ENCODE measurements around the gene GLRX.

The GLRX gene

DNA sequence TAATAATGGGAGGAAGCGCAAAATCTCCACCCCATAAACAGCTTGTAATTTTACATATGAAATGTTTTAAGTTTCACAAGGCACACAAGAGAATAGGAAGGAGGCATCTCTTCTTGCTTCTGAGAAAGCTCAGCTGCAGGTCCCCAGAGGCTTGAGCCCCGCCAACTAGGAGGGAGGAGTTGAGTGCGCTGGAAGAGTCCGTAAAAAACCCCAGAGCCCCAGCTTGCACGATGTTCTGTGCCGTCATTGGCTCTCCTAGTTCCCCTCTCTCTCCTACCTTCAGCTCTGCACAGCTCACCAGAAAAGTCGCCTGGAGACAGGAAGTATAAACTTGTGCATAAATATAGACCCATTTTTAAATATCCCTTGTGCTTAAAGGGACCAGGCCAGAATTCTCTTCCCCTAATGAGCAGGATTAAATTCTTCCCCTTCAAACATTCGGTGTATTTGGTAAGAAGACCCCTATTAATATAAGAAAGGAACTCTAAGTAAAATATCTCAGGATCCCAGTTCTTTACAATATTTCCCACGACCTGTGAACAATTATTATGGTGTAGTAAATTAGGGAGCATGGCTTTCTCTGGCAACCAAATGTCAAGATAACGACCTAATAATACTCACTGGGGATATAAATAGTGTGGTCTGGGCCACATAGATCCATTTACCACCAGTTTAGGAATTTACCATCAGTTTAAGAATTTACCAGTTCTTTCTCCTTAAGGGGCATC, 13.7 kb downstream of the GLRX start:
- no peak overlapping the region for H3K4me3 ChIP-seq (ENCODE audit: low read depth, low read length)
- in situ Hi-C loops (cut with HindIII; ENCODE audit: low sequenced_read_pairs) = no loop called here
- DNase-seq (ENCODE audit: low read depth, low spot score) = peak; percentile 29
- TF ChIP-seq, protein P1, sequence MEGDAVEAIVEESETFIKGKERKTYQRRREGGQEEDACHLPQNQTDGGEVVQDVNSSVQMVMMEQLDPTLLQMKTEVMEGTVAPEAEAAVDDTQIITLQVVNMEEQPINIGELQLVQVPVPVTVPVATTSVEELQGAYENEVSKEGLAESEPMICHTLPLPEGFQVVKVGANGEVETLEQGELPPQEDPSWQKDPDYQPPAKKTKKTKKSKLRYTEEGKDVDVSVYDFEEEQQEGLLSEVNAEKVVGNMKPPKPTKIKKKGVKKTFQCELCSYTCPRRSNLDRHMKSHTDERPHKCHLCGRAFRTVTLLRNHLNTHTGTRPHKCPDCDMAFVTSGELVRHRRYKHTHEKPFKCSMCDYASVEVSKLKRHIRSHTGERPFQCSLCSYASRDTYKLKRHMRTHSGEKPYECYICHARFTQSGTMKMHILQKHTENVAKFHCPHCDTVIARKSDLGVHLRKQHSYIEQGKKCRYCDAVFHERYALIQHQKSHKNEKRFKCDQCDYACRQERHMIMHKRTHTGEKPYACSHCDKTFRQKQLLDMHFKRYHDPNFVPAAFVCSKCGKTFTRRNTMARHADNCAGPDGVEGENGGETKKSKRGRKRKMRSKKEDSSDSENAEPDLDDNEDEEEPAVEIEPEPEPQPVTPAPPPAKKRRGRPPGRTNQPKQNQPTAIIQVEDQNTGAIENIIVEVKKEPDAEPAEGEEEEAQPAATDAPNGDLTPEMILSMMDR (IDR thresholded peaks at IDR 0.05; ENCODE audit: low read depth, low read length) = no peak

DNA sequence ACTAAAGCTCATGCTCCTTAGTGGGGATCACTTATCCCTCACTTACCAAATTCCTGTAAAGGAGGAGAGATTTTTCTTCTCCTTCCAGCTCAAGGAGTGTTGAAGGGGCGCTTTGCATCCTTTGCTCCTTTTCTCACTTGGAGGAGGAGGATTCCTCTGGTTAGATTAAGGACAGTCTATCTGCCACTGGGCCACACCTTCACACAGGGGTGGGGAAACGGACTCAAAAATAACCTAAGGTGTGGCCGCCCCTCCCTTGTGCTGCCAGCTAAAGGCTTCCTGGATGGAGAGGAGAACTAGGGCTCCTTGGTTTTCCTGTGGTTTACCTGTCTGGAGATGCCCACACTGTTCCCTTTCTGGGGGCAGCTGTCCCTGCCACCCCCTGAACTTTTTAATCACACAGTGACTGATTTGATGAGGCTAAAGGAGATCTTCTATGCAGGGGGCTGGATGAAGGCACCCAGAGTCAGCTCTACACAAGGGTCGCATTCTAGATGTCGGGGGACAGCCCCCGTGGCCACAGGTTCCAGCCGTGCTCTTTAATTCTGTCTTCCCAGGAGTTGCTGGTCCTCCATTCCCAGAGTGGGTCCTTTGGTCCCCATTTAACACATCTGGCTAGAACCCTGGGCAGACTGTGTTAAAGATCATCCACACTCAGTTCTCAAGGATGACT, 14.4 kb downstream of the GLRX start:
- in situ Hi-C loops (cut with HindIII; ENCODE audit: low sequenced_read_pairs) = no loop called here
- H3K4me3 ChIP-seq (ENCODE audit: low read depth, low read length) = no peak overlapping the region
- TF ChIP-seq, protein P1 (IDR thresholded peaks at IDR 0.05; ENCODE audit: low read depth, low read length) = no peak
- DNase-seq (ENCODE audit: low read depth, low spot score) = no peak

DNA sequence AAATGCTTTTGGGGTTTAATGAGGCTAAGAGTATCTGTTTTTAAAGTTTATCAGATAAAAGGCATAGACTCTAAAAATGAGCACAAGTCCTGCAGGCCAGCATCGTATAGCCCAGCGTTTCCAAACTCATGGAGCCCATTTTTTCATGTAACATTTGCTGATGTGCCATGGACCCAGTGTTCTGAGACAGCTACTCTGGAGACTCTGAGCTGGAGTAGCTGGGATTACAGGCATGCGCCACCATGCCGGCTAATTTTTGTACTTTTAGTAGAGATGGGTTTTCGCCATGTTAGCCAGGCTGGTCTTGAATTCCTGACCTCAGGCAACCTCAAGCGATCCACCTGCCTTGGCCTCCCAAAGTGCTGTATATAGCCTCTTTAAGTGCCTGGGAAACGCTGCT, 15.8 kb downstream of the GLRX start:
- DNase-seq (ENCODE audit: low read depth, low spot score) = no peak
- TF ChIP-seq, protein P1 (IDR thresholded peaks at IDR 0.05; ENCODE audit: low read depth, low read length) = no peak
- no peak overlapping the region for H3K4me3 ChIP-seq (ENCODE audit: low read depth, low read length)
- in situ Hi-C loops (cut with HindIII; ENCODE audit: low sequenced_read_pairs) = no loop called here

DNA sequence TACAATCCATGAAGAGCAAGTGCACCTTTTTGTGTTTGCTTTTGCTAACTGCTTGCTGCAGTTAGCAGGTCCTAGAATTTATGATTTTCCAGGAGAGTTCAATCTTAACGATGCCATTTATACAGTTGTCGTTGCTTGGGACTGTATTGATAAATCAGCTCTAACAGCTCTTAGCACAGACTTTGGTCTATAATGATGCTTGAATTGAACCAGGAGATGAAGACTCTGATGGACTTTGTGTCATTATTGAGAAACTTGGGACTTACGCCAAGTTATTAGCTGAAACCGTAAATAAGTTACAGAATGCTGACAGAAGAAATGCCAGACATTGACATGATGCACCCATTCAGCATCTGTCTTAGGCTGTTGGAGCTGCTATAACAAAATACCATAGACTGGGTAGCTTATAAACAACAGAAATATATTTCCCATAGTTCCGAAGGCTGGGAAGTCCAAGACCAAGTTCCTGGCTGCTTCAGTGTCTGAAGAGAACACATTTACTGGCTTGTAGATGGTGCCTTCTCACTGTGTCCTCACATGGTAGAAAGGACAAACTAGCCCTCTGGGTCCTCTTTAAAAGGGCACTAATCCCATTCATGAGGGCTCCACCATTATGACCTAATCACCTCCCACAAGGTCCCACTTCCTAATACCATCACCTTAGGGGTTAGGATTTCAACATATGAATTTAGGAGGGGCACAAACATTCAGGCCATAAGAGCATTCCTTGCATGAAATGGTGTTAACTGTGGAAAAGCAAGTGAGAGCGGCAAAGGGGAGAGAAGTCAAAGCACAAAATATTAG, 17.6 kb downstream of the GLRX start:
- TF ChIP-seq, protein P1 (IDR thresholded peaks at IDR 0.05; ENCODE audit: low read depth, low read length) = no peak
- no peak for DNase-seq (ENCODE audit: low read depth, low spot score)
- in situ Hi-C loops (cut with HindIII; ENCODE audit: low sequenced_read_pairs) = no loop called here
- no peak overlapping the region for H3K4me3 ChIP-seq (ENCODE audit: low read depth, low read length)

DNA sequence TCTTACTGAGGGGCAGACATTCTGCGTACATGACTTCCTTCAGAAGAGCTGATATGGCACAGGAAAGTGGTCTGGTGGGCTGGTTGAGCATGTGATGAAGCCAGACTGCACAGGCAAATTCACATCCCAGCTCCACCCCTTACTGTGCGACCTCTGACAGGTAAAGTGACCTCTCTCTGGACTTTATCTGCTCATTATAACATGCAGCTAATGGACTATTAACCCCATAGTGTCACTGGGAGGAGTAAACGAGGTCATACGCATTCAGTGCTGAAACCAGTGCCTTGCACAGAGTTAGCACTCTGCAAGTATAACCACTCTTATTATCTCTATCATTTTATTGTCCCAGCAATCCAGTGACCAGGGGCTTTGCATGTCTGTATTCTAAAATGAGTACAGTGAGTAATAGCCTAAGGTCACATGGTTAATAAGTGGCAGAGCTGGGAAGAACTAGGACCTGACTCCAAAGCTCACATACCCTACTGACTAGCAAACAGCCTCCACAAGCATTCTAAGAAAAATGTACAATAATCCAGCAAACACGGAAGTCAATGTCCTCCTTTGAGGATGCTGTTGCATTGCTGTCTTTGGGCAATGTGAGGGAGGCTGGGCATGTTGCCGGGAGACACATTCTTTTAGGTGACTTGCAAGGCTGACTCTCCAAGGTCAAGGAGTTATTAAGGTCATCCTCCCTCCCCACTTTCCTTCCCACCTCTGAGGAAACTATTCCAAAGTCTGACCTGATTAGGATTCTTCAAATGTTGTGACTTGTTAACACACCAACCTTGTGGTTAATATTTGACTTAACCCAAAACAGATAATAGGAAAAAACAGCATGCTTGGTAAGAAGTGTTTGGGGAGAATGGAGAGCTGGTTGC, 19.0 kb downstream of the GLRX start:
- no peak for DNase-seq (ENCODE audit: low read depth, low spot score)
- in situ Hi-C loops (cut with HindIII; ENCODE audit: low sequenced_read_pairs) = no loop called here
- H3K4me3 ChIP-seq (ENCODE audit: low read depth, low read length) = no peak overlapping the region
- TF ChIP-seq, protein P1 (IDR thresholded peaks at IDR 0.05; ENCODE audit: low read depth, low read length) = no peak

DNA sequence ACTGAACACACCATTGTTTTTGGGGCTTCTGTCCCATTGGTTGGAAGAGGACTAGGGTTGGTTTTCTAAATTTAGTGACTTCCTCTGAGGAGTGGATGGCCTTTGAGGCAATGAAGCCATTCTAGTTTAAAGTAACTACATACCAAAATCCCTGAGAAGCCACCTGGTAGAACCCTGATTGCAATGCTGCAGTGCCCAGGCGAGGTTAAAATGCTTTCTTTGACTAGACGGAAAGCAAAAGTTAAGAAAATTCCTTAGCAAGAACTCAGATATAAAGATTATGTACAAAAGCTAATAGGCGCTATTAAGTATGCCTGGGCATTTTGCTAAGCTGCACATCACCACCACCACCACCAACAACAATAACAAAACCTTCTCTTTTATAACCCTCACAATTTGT, 20.6 kb downstream of the GLRX start:
- no peak overlapping the region for H3K4me3 ChIP-seq (ENCODE audit: low read depth, low read length)
- DNase-seq (ENCODE audit: low read depth, low spot score) = no peak
- TF ChIP-seq, protein P1 (IDR thresholded peaks at IDR 0.05; ENCODE audit: low read depth, low read length) = no peak
- in situ Hi-C loops (cut with HindIII; ENCODE audit: low sequenced_read_pairs) = no loop called here

All from astrocyte of the spinal cord (primary cell).